A549 (cell line): ENCODE data around the gene DRC7. TPM values are rescaled to one million over a fixed set of nuclear protein-coding genes. Genes with fewer than 3 reads are reported as not detected.

ENCODE experiments used
- ATAC-seq, 2 experiments: fragments of 200-7000 bp in 1 of 2; fragments of >200 bp in 1 of 2; cut with Nextera tagmentation in 1 of 2; cut with Tn5 transposase in 1 of 2; 3 replicates each; pipeline versions ENCODE4 v1.8.0 to v1.9.1; 2018 to 2020; ENCODE audit warnings: mild to moderate bottlenecking in 1 of 2, moderate library complexity in 1 of 2
- CTCF ChIA-PET: fragments of 300-600 bp; sonication (Branson Sonifier 250); formaldehyde crosslinking; extraction: SDS; loops from one replicate; lab custom pipeline; 2021; ENCODE audit warnings: antibody characterized with exemption, inconsistent platforms; lab: Yijun Ruan, JAX
- POLR2A ChIA-PET: fragments of 350-600 bp; formaldehyde crosslinking; extraction: SDS; loops from one replicate; lab custom pipeline; 2021; ENCODE audit warnings: antibody characterized with exemption, inconsistent platforms; lab: Yijun Ruan, JAX
- DNase-seq, 2 experiments: peaks; one replicate each; pipeline versions ENCODE4 v3.0.0 to v3.0.0-alpha.2; 2011 to 2016; ENCODE audit warnings: low read depth in 1 of 2, low spot score in 1 of 2
- FAIRE-seq: peaks from 2 replicates; lab custom pipeline; 2011; peaks lifted over from hg19 to GRCh38; lab: Jason Lieb, UNC
- H3K27ac ChIP-seq, 2 experiments: fragments of >200 bp; sonication (Bioruptor Twin); formaldehyde crosslinking; 3 replicates each; pipeline ENCODE4 v1.5.1; 2016 to 2017
- H3K4me1 ChIP-seq: fragments of >200 bp; sonication (Bioruptor Twin); formaldehyde crosslinking; 3 replicates; pipeline ENCODE4 v1.6.1; 2016
- H3K4me2 ChIP-seq: fragments of >200 bp; sonication (Bioruptor Twin); formaldehyde crosslinking; 3 replicates; pipeline ENCODE4 v1.6.1; 2016
- H3K4me3 ChIP-seq: fragments of >200 bp; sonication (Bioruptor Twin); formaldehyde crosslinking; 3 replicates; pipeline ENCODE4 v1.5.1; 2016
- H3K9me3 ChIP-seq: fragments of >200 bp; sonication (Bioruptor Twin); formaldehyde crosslinking; 3 replicates; pipeline ENCODE4 v1.6.1; 2016
- CBX8 ChIP-seq: fragments of 200-600 bp; sonication (generic); IDR thresholded peaks from 2 replicates; pipeline ENCODE4 v1.6.1; 2016
- CEBPB ChIP-seq, 2 experiments: fragments of >200 bp in 1 of 2; sonication (Bioruptor Twin) in 1 of 2; formaldehyde crosslinking in 1 of 2; IDR thresholded peaks; 2 replicates each; pipeline ENCODE4 v1.6.1; 2012 to 2016
- E2F6 ChIP-seq: IDR thresholded peaks from 2 replicates; pipeline ENCODE4 v1.6.1; 2012; ENCODE audit warnings: low read depth, borderline replicate concordance
- EHMT2 ChIP-seq: fragments of 200-600 bp; sonication (generic); IDR thresholded peaks from 2 replicates; pipeline ENCODE4 v1.6.1; 2016; ENCODE audit warnings: antibody characterized with exemption, low read depth, mild to moderate bottlenecking, moderate library complexity
- HES2 ChIP-seq: fragments of >200 bp; sonication (Bioruptor Twin); formaldehyde crosslinking; IDR thresholded peaks from 2 replicates; pipeline ENCODE4 v1.6.1; 2016
- HOXA7 ChIP-seq: fragments of 250-450 bp; sonication (Bioruptor Pico); IDR thresholded peaks from 2 replicates; pipeline ENCODE4 v1.5.0; 2020; ENCODE audit warnings: mild to moderate bottlenecking, moderate library complexity
- JUN ChIP-seq, 2 experiments: fragments of >200 bp; sonication (Bioruptor Twin); formaldehyde crosslinking; IDR thresholded peaks; 2 replicates in 1 of 2; 3 replicates in 1 of 2; pipeline ENCODE4 v1.6.1; 2016 to 2017
- KDM1A ChIP-seq: fragments of 200-600 bp; sonication (generic); IDR thresholded peaks from 2 replicates; pipeline ENCODE4 v1.6.1; 2016; ENCODE audit warnings: low read depth, mild to moderate bottlenecking
- KDM5A ChIP-seq: fragments of 200-600 bp; sonication (generic); IDR thresholded peaks from 2 replicates; pipeline ENCODE4 v1.6.1; 2016; ENCODE audit warnings: antibody characterized with exemption, mild to moderate bottlenecking
- MAX ChIP-seq: IDR thresholded peaks from 2 replicates; pipeline ENCODE4 v1.6.1; 2012
- MYC ChIP-seq: IDR thresholded peaks from 2 replicates; pipeline ENCODE4 v1.6.1; 2012; ENCODE audit warnings: mild to moderate bottlenecking, inconsistent platforms, low read length, improper control_type of control experiment, borderline replicate concordance
- NFE2L2 ChIP-seq: fragments of 150-350 bp; conservative IDR thresholded peaks from 2 replicates; pipeline ENCODE4 v1.6.1; 2014; ENCODE audit warnings: low read length
- NPAS2 ChIP-seq: fragments of 250-450 bp; sonication (Bioruptor Pico); IDR thresholded peaks from 2 replicates; pipeline ENCODE4 v1.8.0; 2022; ENCODE audit warnings: mild to moderate bottlenecking, moderate library complexity, borderline replicate concordance
- POLR2A ChIP-seq: IDR thresholded peaks from 2 replicates; pipeline ENCODE4 v1.6.1; 2012; ENCODE audit warnings: mild to moderate bottlenecking, low read length
- POLR2AphosphoS2 ChIP-seq: conservative IDR thresholded peaks from 2 replicates; pipeline ENCODE4 v1.6.1; 2012; ENCODE audit warnings: low read length, improper control_type of control experiment, inconsistent platforms
- RAD21 ChIP-seq, 2 experiments: fragments of >200 bp in 1 of 2; sonication (Bioruptor Twin) in 1 of 2; formaldehyde crosslinking in 1 of 2; IDR thresholded peaks in 1 of 2; conservative IDR thresholded peaks in 1 of 2; 2 replicates in 1 of 2; 3 replicates in 1 of 2; pipeline ENCODE4 v1.6.1; 2012 to 2018; ENCODE audit warnings: inconsistent platforms in 1 of 2
- TFCP2L1 ChIP-seq: fragments of 250-450 bp; sonication (Bioruptor Pico); IDR thresholded peaks from 2 replicates; pipeline ENCODE4 v1.5.0; 2021; ENCODE audit warnings: mild to moderate bottlenecking
- USF2 ChIP-seq: fragments of 450-650 bp; IDR thresholded peaks from 2 replicates; pipeline ENCODE4 v1.6.1; 2014; ENCODE audit warnings: antibody characterized with exemption
- ZC3H11A ChIP-seq: fragments of 450-650 bp; IDR thresholded peaks from 2 replicates; pipeline ENCODE4 v1.6.1; 2014; ENCODE audit warnings: antibody characterized with exemption, mild to moderate bottlenecking
- ZFP36 ChIP-seq: fragments of 450-650 bp; IDR thresholded peaks from 2 replicates; pipeline ENCODE4 v1.6.1; 2014; ENCODE audit warnings: borderline replicate concordance; ENCODE audit not compliant: partially characterized antibody
- ZNF302 ChIP-seq: fragments of 250-450 bp; sonication (Bioruptor Pico); IDR thresholded peaks from 2 replicates; pipeline ENCODE4 v1.9.0; 2021; ENCODE audit warnings: inconsistent platforms, mild to moderate bottlenecking, moderate library complexity
- ZSCAN20 ChIP-seq: fragments of 250-450 bp; sonication (Bioruptor Pico); IDR thresholded peaks from 2 replicates; pipeline ENCODE4 v1.8.0; 2022; ENCODE audit warnings: mild to moderate bottlenecking, moderate library complexity
- WGBS: methylation state at CpG from one replicate; pipeline ENCODE4 v1.1.6; 2017; ENCODE audit errors: missing lambda C conversion rate; 5-methylcytosine and 5-hydroxymethylcytosine counted together
- polyA plus RNA-seq, 4 experiments: library from polyadenylated mRNA; depleted of rRNA in 3 of 4; stranded (reverse); fragments of >200 nt; fragmentation: RNase III in 1 of 4; extraction: RNeasy Plus Mini Kit Qiagen cat#74134 plus additional on column Dnase treatment in 1 of 4; gene quantifications; 2 replicates in 3 of 4; 3 replicates in 1 of 4; pipeline ENCODE4 v1.2.3, GENCODE V29; 2011 to 2017

The DRC7 gene
- polyA plus RNA-seq, 2 of the 4 experiments (the other 2 are of a cell fraction), result 0.10 to 0.28 TPM

DNA sequence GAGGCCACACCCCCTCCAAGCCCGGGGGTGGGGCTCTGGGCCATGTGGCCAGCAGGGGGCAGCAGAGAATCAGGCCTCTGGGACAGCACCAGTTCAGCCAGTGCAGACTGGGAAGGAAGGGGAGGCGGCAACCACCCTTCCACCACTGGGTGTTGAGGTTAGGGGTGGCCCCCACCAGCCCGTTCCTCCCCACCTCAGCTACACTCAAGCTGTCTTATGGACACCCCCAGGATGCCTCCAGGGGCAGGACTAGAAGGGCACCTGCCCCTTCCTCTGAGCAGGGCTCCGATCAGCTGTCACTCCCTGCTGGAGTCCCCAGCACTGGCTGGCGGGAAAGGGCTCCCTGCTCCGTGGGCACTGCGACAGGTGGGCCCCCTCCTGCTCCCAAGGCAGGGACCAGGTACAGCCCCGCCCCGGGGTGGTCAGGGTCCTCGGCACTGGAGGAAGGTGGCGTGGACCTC lies 62.8 kb downstream of the DRC7 start (continued):
- TF ChIP-seq RAD21 (conservative IDR thresholded peaks at IDR 0.05 in 1 of 2, IDR thresholded peaks at IDR 0.05 in 1 of 2) (peak; percentile 83 to 90), TFCP2L1 (CRISPR knock-in tag) (0 out of 2 replicates have a peak, but pooled peaks have one; percentile 14), HES2 (no peak), ZFP36 (no peak), EHMT2 (no peak), E2F6 (peak; percentile 37; the same call in 1 of the 2 replicates), POLR2A (no peak), ZNF302 (CRISPR knock-in tag) (no peak), KDM1A (no peak)

GRCh38 chr16:57757883-57758282 lies 63.3 kb downstream of the DRC7 start:
- Histone ChIP-seq H3K4me3 (no peak overlapping the region), H3K9me3 (no peaks in the 10 kb centered on the region), H3K4me1 (peaks cover 81% of the 10 kb centered on the region), H3K27ac (peak overlapping the region; percentile 69 to 92), H3K4me2 (peak overlapping the region; percentile 35; the same call in 1 of the 3 replicates)
- FAIRE-seq (no peak), ATAC-seq (no peak), DNase-seq (no peak)
- CTCF ChIA-PET, result interaction anchor here (0.6 to 7.9 kb wide), 29 partner anchors 10 to 247 kb away, joined by 3 to 96 read pairs (median 10); partner anchors contain the start of genes KATNB1, KIFC3, USB1 and ZNF319
- POLR2A ChIA-PET, result no interaction called here
- no peak for TF ChIP-seq ZFP36
- TF ChIP-seq CEBPB (IDR thresholded peaks at IDR 0.05), result no peak
- TF ChIP-seq POLR2A, result no peak
- TF ChIP-seq MAX, result no peak
- TF ChIP-seq POLR2AphosphoS2, result no peak
- WGBS, result 86% methylated on average over 7 of the region's 7 CpGs

DNA sequence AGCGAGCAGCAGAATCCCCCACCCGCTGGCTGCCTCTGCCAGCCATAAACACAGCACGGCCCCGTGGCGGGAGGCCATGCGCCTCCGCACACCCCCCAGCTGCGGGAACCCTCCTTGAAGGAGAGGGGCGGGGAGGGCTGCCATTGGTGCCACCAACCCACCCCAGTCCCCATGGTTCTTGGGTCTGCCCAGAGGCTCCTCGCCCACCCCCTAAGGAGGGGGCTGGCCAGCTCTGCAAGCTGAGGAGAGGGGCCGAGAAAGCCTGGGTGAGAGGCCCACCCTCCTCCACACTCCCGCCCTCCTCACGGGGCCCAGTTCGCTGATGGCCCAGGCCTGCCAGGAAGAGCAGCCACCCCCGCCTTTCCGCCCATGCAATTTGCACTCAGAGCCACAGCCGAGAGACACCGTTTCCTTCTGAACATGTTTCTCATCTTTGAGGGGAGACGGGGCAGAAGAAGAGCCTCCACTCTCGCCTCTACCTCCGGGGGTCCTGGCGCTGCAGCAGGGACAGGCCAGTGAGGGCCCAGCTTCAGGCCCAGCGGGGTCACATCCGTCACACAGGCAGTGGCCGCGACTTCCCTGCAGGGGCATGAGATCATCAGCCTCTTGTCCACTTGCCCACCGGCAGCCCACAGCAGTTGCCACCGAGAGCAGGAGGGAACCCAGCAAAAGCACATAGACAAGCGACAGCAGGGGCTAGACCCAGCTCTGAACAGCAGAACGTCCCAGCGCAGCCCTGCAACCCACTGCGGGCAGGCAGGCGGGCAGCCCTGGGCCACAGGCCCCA lies 63.9 kb downstream of the DRC7 start:
- Histone ChIP-seq H3K27ac (peak overlapping the region in 1 of 2 experiments; percentile 92; a peak in 3 of 6 replicates), H3K9me3 (no peaks in the 10 kb centered on the region), H3K4me2 (no peak overlapping the region), H3K4me1 (peaks cover 87% of the 10 kb centered on the region), H3K4me3 (no peak overlapping the region)
- WGBS, result 89% methylated on average over 25 of the region's 33 CpGs
- no peak for ATAC-seq
- FAIRE-seq, result no peak
- TF ChIP-seq JUN (IDR thresholded peaks at IDR 0.05) (peak in 1 of 2 experiments; percentile 29; a peak in 2 of 5 replicates), NPAS2 (CRISPR knock-in tag) (no peak)
- POLR2A ChIA-PET, result no interaction called here
- CTCF ChIA-PET, result interaction anchor here (0.6 to 7.9 kb wide), 23 partner anchors 10 to 246 kb away, joined by 3 to 96 read pairs (median 18); partner anchors contain the start of genes KATNB1, KIFC3, USB1 and ZNF319
- no peak for DNase-seq

DNA sequence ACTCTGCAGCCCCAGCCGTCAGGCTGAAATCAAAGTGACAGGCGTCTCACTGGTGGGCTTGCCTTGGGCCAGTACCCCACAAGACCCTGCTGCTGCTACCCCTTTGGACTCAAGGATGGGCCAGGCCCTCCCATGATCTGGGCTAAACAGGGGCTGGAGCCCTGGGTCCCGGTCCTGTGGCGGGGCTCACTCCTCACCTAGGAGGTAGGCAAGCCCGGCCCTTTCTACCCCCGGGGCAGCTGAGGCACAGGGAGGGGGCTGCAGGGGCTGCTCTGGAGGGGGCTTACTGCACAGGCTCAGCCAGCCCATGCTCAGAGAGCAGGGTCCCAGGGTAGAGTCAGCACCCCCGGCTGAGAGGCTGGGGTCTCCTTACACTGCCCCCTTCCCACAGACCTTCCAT lies 64.5 kb downstream of the DRC7 start:
- peaks cover 93% of the 10 kb centered on the region for H3K4me1 ChIP-seq
- no peak for FAIRE-seq
- no peaks in the 10 kb centered on the region for H3K9me3 ChIP-seq
- ChIA-PET CTCF (interaction anchor here (1.0 to 7.9 kb wide), 7 partner anchors 10 to 245 kb away, joined by 3 to 96 read pairs (median 24); partner anchors contain the start of gene USB1), POLR2A (no interaction called here)
- TF ChIP-seq E2F6 (no peak), KDM5A (no peak), ZC3H11A (no peak), USF2 (no peak), NFE2L2 (no peak), CBX8 (no peak), ZNF302 (CRISPR knock-in tag) (no peak), HOXA7 (CRISPR knock-in tag) (no peak), MAX (no peak; the same call in 1 of the 2 replicates), MYC (no peak), ZSCAN20 (CRISPR knock-in tag) (no peak), POLR2A (no peak)
- no peak for ATAC-seq
- H3K27ac ChIP-seq, result peak overlapping the region in 1 of 2 experiments; percentile 92; a peak in 3 of 6 replicates
- WGBS, result 81% methylated on average over 7 of the region's 7 CpGs
- H3K4me3 ChIP-seq, result no peak overlapping the region
- no peak for DNase-seq
- H3K4me2 ChIP-seq, result no peak overlapping the region
